GM13976 (cell line): Measurements from ENCODE around the gene ALDH3B2.
"Not testable (repeated sequence)": the region's sequence is repeated elsewhere in the genome, so short reads cannot be mapped to it uniquely, and the experiment has no call there.

Experiments used
- DNase-seq: peaks from one replicate; pipeline ENCODE4 v3.0.0; 2012; ENCODE audit warnings: low spot score
- in situ Hi-C: fragments of 300-500 bp; cut with MboI; formaldehyde crosslinking; loops from one replicate; pipeline ENCODE4 v1.12.0; 2022; ENCODE audit warnings: low sequenced_read_pairs, mixed read lengths, inconsistent platforms; ENCODE audit not compliant: unreplicated experiment
- TF ChIP-seq, protein P1 (sequence below): IDR thresholded peaks from 2 replicates; pipeline ENCODE4 v1.5.1; 2012; ENCODE audit warnings: borderline replicate concordance, mild to moderate bottlenecking; ENCODE audit not compliant: insufficient read depth; ENCODE audit errors: extremely low read depth, missing control alignments, control extremely low read depth

ALDH3B2 gene

DNA sequence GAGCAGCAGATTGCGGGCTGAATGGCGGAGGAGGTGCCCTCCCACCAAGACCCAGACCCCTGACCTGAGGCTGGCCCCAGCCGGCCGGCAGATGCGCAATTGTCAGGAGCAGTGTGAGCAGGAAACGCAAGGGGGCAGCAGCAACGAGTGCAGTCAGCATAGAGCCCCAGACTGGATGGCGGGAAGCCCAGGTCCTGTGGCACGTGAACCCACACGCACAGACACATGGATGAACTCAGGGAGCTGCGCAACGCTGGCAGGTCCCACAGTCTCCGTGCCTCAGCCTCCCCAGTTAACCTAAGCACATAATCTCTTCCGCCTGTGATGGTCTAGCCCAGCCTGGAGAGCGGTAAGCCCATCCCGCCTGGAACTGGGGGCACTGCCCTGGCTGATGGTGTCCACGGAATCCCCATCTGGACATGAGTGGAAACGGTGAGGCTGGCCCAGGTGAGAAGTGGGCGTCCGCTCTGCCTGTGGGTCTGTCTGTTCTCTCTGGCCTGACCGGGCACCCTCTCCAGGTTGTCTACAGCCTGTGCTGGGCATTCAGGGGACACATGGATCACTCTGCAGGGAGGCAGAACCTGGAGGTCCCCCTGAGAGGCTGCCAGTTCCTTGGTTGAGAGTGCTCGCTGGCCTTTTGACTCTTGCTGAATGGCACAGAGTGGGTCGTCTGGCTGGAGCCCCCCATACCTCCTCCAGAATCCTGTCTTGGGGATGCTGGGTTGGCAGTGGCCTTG, 34.2 kb downstream of the ALDH3B2 start:
- TF ChIP-seq, protein P1, sequence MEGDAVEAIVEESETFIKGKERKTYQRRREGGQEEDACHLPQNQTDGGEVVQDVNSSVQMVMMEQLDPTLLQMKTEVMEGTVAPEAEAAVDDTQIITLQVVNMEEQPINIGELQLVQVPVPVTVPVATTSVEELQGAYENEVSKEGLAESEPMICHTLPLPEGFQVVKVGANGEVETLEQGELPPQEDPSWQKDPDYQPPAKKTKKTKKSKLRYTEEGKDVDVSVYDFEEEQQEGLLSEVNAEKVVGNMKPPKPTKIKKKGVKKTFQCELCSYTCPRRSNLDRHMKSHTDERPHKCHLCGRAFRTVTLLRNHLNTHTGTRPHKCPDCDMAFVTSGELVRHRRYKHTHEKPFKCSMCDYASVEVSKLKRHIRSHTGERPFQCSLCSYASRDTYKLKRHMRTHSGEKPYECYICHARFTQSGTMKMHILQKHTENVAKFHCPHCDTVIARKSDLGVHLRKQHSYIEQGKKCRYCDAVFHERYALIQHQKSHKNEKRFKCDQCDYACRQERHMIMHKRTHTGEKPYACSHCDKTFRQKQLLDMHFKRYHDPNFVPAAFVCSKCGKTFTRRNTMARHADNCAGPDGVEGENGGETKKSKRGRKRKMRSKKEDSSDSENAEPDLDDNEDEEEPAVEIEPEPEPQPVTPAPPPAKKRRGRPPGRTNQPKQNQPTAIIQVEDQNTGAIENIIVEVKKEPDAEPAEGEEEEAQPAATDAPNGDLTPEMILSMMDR, result peak; percentile 81
- in situ Hi-C loops, result no loop called here
- peak; percentile 83 for DNase-seq

DNA sequence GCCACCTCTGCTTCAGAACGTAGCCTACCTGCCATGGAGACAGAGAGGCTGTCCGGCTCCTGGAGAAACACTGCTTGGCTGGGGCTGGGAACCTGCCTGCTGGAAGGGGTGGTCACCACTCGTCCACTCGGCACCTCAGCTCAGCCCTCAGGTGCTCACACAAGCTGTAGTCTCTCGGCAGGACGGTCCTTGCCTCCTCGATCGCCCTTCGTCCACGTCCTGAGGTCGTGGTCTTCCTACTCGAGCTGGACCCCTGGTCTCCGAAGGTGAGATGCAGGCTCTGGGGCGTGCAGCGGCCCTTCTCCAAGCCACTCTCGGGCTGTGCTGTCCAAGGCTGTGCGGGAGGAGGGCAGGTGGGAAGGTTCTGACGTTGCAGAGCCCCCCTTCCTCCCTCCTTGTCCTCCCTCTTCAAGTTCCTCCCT, 35.0 kb downstream of the ALDH3B2 start, which contains the start of gene TBX10:
Gene TBX10, minus strand, starts transcription at position 326 of the 422 bp plus-strand sequence. Its CDS starts 291 bp downstream, at position 35.
- TF ChIP-seq, protein P1, result no peak
- DNase-seq, result no peak
- in situ Hi-C loops, result loop anchor here (10.0 kb wide), 1 partner anchor 65 kb away; no protein-coding TSS in a partner anchor

DNA sequence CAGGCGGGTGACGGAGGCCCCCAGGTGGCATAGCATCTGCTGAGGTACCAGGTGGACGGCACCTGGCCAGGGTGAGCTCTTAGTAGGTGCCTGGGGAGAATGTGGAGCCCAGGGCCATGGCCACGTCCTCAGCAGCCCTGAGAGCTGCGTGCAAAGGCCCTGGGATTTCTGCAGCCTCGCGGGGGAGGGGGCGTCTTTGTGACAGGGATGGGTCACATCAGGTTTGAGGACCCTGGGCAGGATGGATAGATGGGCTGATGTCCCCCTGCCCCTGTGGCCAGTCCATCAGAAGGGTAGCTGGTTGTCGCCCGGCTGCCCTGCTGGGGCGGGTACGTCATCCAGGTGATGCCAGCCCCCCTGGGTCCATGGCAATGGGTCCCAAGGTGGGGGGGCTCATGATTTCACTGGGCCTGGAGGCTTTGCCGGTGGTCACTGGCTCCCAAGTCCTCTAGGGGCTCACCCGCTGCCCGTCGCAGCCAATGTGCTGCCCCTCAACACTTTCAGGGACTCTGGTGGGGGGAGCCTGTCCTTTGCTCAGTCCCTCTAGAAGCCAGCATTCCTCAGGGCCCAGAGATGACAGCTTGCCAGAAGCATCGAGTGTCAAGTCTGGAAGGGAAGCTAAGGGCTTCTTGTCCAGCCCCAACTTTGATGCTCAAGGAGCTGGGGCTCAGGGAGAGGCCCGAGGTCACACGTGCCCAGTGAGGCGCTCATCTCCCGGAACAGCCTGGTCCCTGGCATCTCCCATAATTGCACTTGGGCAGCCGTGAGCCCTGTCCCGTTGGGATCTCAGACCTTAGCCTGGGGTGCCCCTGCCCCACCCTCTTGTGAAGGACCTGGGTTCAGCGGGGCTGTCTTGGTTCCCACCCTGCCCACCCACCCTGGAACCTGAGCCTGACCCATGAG, 35.6 kb downstream of the ALDH3B2 start:
- no peak for DNase-seq
- in situ Hi-C loops, result loop anchor here (10.0 kb wide), 1 partner anchor 66 kb away; no protein-coding TSS in a partner anchor

DNA sequence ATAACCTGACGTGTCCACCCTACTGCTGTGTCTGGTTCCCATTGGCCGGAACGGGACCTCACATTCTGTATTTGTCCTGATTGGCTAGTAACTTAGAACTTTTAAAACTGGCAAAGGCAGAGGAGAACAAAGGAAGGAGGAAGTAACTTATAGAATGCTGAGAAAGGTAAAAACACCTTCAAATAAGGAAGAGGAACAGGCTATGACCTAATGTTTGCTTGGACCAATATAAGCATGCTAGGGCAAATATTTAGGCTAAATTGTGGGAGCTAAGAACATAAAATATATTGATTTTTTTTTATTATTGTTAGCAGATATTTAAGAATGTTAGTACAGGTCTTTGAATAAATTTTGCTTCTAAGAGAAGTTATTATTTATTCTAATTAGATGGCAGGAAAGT, 37.0 kb downstream of the ALDH3B2 start:
- in situ Hi-C loops, result loop anchor here (10.0 kb wide), 1 partner anchor 67 kb away; no protein-coding TSS in a partner anchor
- DNase-seq, result not testable (repeated sequence)

More for the DNA sequence above, 35.6 kb downstream of the ALDH3B2 start:
- TF ChIP-seq, protein P1, result no peak

DNA sequence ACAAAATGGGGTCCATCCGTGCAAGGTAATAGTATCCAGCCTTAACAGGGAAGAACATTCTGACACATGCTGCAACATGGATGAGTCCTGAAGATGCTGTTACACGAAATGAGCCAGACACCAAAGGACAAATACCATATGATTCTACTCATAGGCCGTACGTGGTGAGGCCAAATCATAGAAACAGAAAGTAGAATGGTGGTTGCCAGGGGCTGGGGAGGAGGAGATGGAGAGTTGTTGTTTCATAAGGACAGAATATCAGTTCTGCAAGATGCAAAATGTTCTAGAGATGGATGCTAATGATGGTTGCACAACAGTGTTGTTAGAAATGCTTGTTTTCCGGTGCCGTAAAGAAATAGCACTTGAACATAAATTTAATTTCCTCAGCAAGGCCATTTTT, 37.5 kb downstream of the ALDH3B2 start:
- in situ Hi-C loops, result loop anchor here (10.0 kb wide), 1 partner anchor 68 kb away; no protein-coding TSS in a partner anchor
- DNase-seq, result no peak
- TF ChIP-seq, protein P1, result no peak

DNA sequence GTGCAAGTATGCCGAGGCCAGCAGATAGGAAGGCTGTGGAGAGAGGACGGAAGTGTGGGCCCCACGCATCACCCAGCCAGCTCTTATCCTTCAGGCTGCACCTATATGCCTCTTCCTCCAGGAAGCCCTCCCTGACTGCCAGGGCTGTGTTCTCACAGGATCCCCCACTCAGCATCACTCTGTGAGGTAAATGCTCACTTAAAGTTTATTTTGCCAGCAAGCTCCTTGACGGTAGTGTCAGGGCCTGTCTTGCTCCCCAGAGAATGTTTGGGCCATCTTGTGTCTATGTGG, 39.2 kb downstream of the ALDH3B2 start:
- in situ Hi-C loops, result loop anchor here (10.0 kb wide), 1 partner anchor 70 kb away; no protein-coding TSS in a partner anchor
- TF ChIP-seq, protein P1, result no peak

More for the DNA sequence above, 39.2 kb downstream of the ALDH3B2 start:
- DNase-seq, result no peak
